SK-N-SH (cell line): ENCODE data around the gene NEK8.

Experiments
- EP300 ChIP-seq, 2 experiments: IDR thresholded peaks; 2 replicates each; pipeline versions ENCODE4 v1.4.0 to v1.6.1; 2012; ENCODE audit warnings: borderline replicate concordance in 1 of 2, low read depth in 1 of 2, low read length in 1 of 2
- EZH2phosphoT487 ChIP-seq: fragments of 200-600 bp; sonication (generic); IDR thresholded peaks from 2 replicates; pipeline ENCODE4 v1.6.1; 2017; ENCODE audit warnings: low read depth, mixed run types, mild to moderate bottlenecking, antibody characterized with exemption, moderate library complexity, borderline replicate concordance
- MXI1 ChIP-seq: IDR thresholded peaks from 2 replicates; pipeline ENCODE4 v1.6.1; 2012; ENCODE audit warnings: mild to moderate bottlenecking, low read depth, low read length, improper control_type of control experiment
- SMC3 ChIP-seq: IDR thresholded peaks from 2 replicates; pipeline ENCODE4 v1.6.1; 2012; ENCODE audit warnings: low read depth, low read length, improper control_type of control experiment
- TF ChIP-seq, protein P1 (sequence below): fragments of 200-600 bp; sonication (generic); IDR thresholded peaks from 2 replicates; pipeline ENCODE4 v1.6.1; 2017; ENCODE audit warnings: antibody characterized with exemption, mild to moderate bottlenecking, moderate library complexity
- TF ChIP-seq, protein P2 (sequence below): IDR thresholded peaks from 2 replicates; pipeline ENCODE4 v1.6.1; 2012; ENCODE audit warnings: mild to moderate bottlenecking, low read depth, low read length, moderate library complexity
- TF ChIP-seq, protein P3 (sequence below): IDR thresholded peaks from 2 replicates; pipeline ENCODE4 v1.4.0; 2012; ENCODE audit warnings: low read depth

DNA sequence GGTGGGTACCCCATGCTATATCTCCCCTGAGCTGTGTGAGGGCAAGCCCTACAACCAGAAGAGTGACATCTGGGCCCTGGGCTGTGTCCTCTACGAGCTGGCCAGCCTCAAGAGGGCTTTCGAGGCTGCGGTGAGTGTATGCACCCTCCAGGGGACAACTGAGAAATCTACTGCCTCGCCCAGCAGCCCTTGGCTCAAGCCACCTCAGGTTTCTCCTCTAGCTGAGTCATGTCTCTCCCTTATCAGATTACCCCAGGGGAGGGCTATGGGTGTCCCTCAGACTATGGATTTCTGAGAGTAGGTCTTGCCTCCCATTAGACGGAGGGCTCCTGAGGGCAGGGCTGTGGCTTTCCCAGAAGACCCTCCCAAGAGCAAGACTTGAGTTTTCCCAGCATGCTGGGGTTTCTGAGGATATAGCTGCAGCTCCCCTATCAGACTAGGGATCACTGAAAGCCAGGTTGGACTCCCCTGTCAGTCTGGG lies 6.7 kb downstream of the NEK8 start:
- TF ChIP-seq, protein P1, sequence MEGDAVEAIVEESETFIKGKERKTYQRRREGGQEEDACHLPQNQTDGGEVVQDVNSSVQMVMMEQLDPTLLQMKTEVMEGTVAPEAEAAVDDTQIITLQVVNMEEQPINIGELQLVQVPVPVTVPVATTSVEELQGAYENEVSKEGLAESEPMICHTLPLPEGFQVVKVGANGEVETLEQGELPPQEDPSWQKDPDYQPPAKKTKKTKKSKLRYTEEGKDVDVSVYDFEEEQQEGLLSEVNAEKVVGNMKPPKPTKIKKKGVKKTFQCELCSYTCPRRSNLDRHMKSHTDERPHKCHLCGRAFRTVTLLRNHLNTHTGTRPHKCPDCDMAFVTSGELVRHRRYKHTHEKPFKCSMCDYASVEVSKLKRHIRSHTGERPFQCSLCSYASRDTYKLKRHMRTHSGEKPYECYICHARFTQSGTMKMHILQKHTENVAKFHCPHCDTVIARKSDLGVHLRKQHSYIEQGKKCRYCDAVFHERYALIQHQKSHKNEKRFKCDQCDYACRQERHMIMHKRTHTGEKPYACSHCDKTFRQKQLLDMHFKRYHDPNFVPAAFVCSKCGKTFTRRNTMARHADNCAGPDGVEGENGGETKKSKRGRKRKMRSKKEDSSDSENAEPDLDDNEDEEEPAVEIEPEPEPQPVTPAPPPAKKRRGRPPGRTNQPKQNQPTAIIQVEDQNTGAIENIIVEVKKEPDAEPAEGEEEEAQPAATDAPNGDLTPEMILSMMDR: no peak
- TF ChIP-seq, protein P2, sequence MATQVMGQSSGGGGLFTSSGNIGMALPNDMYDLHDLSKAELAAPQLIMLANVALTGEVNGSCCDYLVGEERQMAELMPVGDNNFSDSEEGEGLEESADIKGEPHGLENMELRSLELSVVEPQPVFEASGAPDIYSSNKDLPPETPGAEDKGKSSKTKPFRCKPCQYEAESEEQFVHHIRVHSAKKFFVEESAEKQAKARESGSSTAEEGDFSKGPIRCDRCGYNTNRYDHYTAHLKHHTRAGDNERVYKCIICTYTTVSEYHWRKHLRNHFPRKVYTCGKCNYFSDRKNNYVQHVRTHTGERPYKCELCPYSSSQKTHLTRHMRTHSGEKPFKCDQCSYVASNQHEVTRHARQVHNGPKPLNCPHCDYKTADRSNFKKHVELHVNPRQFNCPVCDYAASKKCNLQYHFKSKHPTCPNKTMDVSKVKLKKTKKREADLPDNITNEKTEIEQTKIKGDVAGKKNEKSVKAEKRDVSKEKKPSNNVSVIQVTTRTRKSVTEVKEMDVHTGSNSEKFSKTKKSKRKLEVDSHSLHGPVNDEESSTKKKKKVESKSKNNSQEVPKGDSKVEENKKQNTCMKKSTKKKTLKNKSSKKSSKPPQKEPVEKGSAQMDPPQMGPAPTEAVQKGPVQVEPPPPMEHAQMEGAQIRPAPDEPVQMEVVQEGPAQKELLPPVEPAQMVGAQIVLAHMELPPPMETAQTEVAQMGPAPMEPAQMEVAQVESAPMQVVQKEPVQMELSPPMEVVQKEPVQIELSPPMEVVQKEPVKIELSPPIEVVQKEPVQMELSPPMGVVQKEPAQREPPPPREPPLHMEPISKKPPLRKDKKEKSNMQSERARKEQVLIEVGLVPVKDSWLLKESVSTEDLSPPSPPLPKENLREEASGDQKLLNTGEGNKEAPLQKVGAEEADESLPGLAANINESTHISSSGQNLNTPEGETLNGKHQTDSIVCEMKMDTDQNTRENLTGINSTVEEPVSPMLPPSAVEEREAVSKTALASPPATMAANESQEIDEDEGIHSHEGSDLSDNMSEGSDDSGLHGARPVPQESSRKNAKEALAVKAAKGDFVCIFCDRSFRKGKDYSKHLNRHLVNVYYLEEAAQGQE: no peak
- TF ChIP-seq EP300 (IDR thresholded peaks at IDR 0.05; ENCODE audit: borderline replicate concordance in 1 of 2, low read depth in 1 of 2, low read length in 1 of 2): no peak
- TF ChIP-seq SMC3: no peak
- TF ChIP-seq EZH2phosphoT487: no peak
- TF ChIP-seq, protein P3, sequence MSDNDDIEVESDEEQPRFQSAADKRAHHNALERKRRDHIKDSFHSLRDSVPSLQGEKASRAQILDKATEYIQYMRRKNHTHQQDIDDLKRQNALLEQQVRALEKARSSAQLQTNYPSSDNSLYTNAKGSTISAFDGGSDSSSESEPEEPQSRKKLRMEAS: no peak
- no peak for TF ChIP-seq MXI1
